Transverse colon (tissue), 4 donors: ENCODE results near the gene E2F7.
A peak's percentile ranks its signal among the peaks of the same experiment; 100 is the strongest.

Experiments
- CTCF ChIP-seq, 5 experiments: fragments of 200-600 bp in 3 of 5; fragments of 450-650 bp in 2 of 5; sonication (generic) in 3 of 5; IDR thresholded peaks; 1 replicate in 2 of 5; 2 replicates in 3 of 5; pipeline ENCODE4 v1.5.1; 2016 to 2017; ENCODE audit warnings: antibody characterized with exemption in 5 of 5, inconsistent platforms in 3 of 5, mild to moderate bottlenecking in 2 of 5, moderate library complexity in 1 of 5
- POLR2A ChIP-seq: fragments of 450-650 bp; IDR thresholded peaks from one replicate; pipeline ENCODE4 v1.6.1; 2016; ENCODE audit warnings: antibody characterized with exemption, mild to moderate bottlenecking, moderate library complexity
- POLR2AphosphoS5 ChIP-seq, 3 donors: sonication (generic); formaldehyde crosslinking; IDR thresholded peaks; one replicate each; pipeline ENCODE4 v1.6.1; 2016; ENCODE audit warnings: antibody characterized with exemption in 3 of 3

GRCh38 chr12:77010691-77011548, 54.4 kb downstream of the E2F7 start:
- TF ChIP-seq CTCF (IDR thresholded peaks at IDR 0.05) (peak; percentile 69 to 94 (median 89)), POLR2A (no peak), POLR2AphosphoS5 (IDR thresholded peaks at IDR 0.05) (no peak)
